Erythroblast (primary cell): ENCODE measurements around the gene EIF4G3.
"Not testable (repeated sequence)": the region's sequence is repeated elsewhere in the genome, so short reads cannot be mapped to it uniquely, and the experiment has no call there.

Experiments used
- DNase-seq, 2 experiments: peaks; one replicate each; lab custom pipeline; 2025; lab: John Stamatoyannopoulos, UW
- GATA1 ChIP-seq: IDR thresholded peaks from 2 replicates; pipeline ENCODE4 v1.6.1; 2011; ENCODE audit warnings: low read depth, mild to moderate bottlenecking, control low read depth, low read length, moderate library complexity
- POLR2A ChIP-seq: IDR thresholded peaks from 2 replicates; pipeline ENCODE4 v1.6.1; 2011; ENCODE audit warnings: mild to moderate bottlenecking, low read length

EIF4G3 gene

DNA sequence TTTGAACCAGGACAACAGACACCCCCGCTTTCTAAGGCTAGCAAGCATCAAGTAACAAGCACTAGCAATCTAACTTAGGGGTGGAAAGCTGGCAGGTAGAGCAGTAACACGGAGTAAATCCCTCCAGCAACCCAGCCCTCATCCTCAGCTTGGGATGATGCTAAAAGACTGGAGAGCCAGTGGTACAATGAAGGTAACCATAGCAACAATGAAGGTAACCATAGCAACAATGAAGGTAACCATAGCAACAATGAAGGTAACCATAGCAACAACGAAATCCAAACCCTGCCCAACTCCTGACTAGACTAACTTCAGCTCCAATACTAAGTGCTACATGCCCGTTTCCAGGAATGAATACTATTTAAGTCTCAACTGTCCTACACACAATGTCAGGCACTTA, 22.2 kb upstream of the EIF4G3 start:
- TF ChIP-seq POLR2A (no peak), GATA1 (no peak)
- DNase-seq, result peak in 1 of 2 experiments; percentile 36

DNA sequence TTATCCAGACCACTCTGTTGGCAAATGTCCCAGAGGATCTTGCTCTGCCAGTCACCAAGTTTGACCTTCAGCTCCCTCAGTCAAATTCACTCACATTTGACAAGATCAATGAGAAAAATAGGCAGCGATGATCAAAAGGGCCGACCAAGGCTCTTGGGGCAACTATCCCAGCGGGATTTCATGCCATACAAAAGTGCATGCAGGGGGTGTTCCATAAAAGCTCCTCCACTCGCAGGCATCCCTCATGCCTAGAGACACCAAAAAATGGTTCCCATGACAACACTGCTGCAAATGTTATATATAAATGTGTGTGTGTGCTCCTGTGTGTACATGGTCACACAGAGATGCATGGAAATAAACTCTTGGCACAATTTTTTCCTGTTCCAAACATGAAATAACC, 16.2 kb upstream of the EIF4G3 start:
- TF ChIP-seq GATA1 (no peak), POLR2A (no peak)
- no peak for DNase-seq

DNA sequence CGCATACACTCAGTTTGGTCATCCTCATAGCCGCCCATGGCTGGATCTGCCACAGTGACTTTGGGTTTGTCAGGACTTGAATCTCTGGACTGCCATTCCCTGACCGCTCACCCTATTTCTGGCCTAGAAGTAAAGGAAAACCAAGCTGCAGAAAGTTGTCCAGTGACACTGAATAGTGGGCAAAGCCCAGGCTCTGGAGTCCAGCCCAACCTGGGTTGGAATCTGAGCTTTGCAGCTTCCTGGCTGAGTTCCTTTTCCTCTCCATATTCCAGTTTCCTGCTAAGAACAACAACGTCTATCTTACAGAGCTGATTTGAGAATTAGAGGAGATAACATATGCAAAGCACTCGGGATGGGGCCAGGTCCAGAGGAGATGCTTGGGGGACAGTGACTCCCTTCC, 15.6 kb upstream of the EIF4G3 start:
- DNase-seq, result no peak
- TF ChIP-seq POLR2A (no peak), GATA1 (no peak)

DNA sequence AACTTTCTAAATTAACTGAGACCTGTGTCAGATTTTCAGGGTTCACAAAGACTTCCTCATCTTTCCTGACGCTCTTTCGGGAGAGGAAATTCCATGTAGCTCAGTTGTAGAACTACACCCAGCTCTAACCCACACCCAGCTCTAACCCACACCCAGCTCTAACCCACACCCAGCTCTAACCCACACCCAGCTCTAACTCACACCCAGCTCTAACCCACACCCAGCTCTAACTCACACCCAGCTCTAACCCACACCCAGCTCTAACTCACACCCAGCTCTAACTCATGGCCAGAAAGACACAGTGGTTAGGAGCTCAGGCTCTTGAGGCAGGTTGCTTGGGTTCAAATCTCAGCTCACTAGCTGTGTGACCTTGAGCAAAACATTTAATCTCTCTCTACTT, 14.1 kb upstream of the EIF4G3 start:
- DNase-seq, result peak in 1 of 2 experiments; percentile 11

DNA sequence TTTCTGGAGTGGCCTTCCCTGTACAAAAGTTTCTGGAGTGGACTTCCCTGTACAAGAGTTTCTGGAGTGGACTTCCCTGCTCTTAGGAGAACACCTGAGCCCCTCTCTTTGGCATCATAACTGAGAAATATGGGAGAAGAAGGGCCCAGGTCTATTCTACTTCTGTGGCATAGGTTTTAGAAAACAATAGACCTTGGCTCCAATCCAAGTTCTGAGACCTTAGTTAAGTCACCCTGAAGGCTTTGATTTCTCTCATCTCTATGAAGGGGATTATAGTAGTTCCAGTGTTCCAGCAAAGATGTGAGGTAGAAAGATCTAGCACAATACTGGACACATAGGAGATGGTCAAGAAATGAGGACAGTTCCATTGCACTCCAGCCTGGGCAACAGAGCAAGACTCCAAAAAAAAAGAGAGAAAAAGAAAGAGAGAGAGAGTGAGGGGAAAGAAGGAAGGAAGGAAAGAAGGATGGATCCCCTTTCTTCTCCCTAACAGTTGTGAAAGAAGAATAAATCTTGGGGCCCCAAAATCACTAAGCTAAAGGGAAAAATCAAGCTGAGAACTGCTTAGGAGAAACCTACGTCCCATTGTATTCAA, 13.3 kb upstream of the EIF4G3 start:
- no peak for DNase-seq
- TF ChIP-seq POLR2A (no peak), GATA1 (no peak)

DNA sequence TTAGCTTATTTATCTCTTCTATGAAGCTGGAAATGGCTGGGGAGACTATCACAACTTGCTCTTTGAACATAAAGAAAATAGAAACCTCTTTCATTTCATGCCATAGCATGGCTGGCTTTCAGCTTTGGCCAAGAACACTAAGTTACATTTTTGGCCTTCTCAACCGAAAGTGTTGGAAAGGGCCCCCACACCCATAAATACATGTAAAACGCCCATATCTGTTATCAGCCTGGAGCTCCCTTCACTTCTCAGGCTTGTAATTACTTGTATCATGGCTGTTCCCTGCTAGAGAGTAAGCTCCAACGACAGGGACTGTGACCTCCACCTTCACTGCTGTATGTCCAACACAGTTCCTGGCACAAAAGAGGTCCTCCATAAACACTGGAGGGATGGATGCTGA, 12.7 kb upstream of the EIF4G3 start:
- DNase-seq, result peak in 1 of 2 experiments; percentile 63
- TF ChIP-seq POLR2A, result peak; percentile 33
- TF ChIP-seq GATA1, result no peak

DNA sequence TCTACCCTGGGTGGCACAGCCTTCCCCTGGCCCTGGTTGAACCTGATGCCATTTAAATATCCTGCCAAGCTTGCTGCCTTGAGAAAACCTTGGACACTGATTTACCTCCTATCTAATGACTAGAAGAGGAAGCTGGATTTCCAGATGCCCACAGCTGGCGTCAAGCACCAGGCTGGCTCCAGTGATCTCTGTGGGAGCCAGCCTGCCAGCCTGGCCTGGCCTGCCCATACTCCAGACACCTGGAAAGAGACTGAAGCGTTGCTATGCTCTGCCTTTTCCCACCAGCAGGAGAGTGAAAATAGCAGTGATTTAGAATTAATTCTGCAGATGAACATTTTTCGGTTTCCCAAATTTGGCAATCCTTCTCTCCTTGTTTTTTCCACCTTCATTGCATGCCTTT, 11.5 kb upstream of the EIF4G3 start:
- no peak for DNase-seq

DNA sequence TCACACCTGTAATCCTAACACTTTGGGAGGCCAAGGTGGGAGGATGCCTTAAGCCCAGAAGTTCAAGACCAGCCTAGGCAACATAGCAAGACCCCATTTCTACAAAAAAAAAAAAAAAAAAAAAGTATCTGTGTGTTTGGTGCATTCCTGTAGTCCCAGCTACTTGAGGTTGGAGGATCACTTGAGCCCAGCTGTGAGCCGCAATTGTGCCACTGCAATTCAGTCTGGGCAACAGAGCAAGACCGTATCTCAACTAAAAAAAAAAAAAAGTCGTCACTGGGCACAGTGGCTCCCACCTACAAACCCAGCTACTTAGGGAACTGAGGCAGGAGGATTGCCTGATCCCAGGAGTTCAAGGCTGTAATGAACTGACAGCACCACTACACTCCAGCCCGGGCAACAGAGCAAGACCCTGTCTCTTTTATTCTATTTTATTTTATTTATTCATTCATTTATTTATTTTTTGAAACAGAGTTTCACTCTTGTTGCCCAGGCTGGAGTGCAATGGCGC, 8.6 kb upstream of the EIF4G3 start:
- TF ChIP-seq POLR2A (no peak), GATA1 (no peak)
- DNase-seq, result no peak

More for the DNA sequence above, 11.5 kb upstream of the EIF4G3 start:
- TF ChIP-seq GATA1, result no peak
- TF ChIP-seq POLR2A, result no peak

DNA sequence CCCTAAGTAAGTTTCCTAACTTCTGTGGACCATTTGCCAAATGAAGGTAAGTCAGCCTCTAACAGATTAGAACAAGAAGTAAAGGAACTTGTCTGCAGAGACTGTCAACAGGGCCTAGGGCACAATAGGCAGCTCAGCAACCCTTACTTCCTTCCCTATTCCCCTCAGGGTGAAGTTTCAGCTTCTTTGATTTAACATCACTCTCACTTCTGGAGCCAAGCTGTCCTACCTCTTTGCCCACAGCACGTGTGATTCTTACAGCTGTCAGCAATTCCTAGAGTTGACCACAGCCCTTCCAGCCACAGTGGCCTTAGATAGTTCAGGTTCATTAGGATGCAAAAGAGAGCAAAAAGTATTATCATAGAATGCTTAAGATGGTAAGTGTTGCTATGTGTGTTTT, 7.6 kb upstream of the EIF4G3 start:
- no peak for DNase-seq
- no peak for TF ChIP-seq GATA1
- no peak for TF ChIP-seq POLR2A

DNA sequence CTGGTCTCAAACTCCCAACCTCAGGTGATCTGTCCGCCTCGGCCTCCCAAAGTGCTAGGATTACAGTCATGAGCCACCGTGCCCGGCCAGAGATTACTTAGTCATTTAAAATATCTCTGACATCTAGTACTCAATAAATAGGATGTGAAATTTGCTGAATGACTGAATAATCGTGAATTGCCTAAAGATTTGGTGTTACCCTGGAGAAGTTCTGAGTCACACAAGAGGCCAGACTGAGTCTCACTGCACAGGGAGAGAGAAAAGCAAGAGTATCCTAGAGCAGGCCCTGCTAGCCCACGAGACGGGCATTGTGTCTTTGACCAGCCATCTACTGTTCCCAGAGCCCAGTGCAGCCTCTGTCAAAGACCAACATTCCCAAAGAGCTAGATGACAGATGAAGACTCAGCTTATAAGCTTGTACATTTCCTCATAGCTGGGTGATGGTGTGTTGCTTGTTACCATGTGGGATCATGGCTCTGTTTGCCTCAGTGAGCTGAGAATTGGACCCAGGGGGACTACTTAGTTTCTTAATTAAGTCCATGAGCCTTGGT, 5.6 kb upstream of the EIF4G3 start:
- no peak for TF ChIP-seq POLR2A
- no peak for TF ChIP-seq GATA1
- DNase-seq, result no peak

DNA sequence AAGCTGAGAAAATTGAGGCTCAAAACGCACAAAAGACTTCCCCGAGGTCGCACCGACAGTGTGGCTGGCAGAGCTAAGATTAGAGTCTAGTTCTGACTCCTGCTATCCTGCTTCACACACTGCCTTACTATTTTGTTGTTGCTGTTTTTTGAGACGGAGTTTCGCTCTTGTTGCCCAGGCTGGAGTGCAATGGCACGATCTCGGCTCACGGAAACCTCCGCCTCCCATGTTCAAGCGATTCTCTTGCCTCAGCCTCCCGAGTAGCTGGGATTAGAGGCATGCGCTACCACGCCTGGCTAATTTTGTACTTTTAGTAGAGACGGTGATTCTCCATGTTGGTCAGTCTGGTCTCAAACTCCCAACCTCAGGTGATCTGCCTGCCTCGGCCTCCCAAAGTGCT, 1.6 kb upstream of the EIF4G3 start:
- not testable (repeated sequence) for DNase-seq

DNA sequence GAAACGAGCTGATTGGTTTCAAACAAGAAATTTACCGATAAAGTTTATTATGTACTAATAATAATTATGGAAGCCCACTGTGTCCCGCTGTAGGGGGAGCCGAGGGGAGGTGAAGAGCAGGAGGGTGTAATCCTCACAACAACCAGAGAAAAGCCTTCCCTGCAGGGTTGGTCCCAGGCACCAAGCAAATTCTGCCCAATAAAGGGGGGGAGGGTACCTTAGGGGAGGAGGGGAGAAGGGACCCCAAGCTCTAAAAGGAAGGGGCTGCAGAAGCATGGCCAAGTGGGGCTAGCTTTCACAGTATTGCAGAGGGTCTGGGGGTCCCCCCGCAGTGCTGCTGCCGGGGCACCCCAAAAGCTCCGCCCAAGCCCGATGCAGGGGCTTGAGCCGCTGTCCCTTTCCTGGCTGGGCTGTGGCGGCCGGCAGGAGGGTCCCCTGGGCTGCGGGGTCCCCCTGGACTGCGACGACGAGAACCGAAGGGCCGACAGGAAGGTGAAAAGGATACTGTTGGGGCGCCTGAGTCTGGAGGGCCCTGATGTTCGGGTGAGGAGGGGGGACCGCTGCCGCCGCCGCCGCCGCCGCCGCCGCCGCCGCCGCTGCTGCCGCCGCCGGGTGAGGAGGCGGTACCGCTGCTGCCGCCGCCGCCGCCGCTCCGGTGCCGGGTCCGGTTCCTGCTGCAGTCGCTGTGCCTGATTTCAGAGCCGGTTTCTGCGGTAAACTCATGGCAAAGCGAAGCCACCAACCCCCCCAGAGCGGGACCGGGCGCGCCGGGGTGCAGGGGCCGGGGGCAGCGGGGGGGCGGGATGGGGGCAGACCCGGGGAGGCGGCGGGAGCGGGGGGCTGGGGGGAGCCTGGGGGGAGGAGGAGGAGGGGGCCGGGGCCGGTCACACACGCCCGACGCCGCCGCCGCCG, 771 bp downstream of the EIF4G3 start:
- no peak for TF ChIP-seq POLR2A
- TF ChIP-seq GATA1, result no peak
- DNase-seq, result peak in 1 of 2 experiments; percentile 64

DNA sequence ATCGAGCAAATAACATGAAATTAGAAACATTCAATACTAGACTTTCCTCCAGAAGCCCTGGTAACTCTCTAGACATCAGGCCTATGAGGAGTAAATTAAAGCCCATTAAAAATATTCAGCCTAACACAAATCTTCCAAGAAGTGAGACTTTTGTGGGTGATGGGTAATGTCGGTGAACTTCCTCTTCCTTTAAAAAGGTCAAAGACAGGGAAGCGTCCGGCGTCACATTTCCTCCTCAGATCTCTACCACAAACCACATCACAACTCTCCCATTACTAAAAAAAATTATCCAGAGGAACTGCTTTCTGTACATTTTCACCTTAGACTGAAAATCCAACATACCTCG, 1.4 kb downstream of the EIF4G3 start:
- DNase-seq, result peak in 1 of 2 experiments; percentile 33
- TF ChIP-seq POLR2A (no peak), GATA1 (no peak)

DNA sequence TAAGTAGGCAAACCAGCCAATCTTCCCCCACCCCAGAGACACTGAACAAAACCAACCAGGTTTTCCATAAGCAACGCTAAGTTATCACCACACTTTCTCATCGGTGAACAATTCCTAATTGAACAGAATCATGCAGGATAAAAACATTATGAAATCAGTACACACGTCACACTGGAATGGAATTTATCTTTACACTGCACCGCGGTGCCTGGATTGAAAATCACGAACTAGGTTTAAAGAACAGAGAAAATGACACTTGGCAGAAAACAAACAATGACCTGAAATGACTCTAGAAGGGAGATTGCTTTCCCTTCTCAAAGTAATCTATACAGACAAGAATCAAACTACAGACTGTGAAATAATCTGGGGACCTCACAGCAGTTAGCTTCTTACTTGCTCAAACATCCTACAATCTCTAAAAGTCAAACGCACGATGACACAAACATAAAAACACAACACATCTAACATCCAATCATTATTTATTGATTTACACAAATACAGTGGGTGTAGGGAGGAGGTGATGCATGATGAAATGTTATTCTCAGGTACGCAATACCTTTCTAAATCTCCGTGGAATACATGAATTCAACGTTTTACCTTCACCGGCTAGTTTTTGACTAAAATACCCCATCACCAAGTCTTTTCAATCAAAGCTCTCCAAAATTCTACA, 1.9 kb downstream of the EIF4G3 start:
- TF ChIP-seq GATA1, result no peak
- no peak for TF ChIP-seq POLR2A
- no peak for DNase-seq
